Cardiac fibroblast (primary cell): ENCODE data around the gene RDH13.

Experiments
- DNase-seq, 2 donors: peaks; one replicate each; pipeline versions ENCODE4 v3.0.0 to v3.0.0-alpha.2; 2010; ENCODE audit warnings: low read depth in 2 of 2
- H3K4me3 ChIP-seq, 2 donors: replicated peaks in 1 of 2; 1 replicate in 1 of 2; 2 replicates in 1 of 2; pipeline ENCODE4 v1.5.1; 2011; ENCODE audit warnings: low read depth in 2 of 2, low read length in 2 of 2, mild to moderate bottlenecking in 2 of 2, moderate library complexity in 1 of 2
- TF ChIP-seq, protein P1 (sequence below): IDR thresholded peaks from one replicate; pipeline ENCODE4 v1.5.1; 2011; ENCODE audit warnings: low read depth, mild to moderate bottlenecking, low read length, inconsistent platforms

RDH13 gene

DNA sequence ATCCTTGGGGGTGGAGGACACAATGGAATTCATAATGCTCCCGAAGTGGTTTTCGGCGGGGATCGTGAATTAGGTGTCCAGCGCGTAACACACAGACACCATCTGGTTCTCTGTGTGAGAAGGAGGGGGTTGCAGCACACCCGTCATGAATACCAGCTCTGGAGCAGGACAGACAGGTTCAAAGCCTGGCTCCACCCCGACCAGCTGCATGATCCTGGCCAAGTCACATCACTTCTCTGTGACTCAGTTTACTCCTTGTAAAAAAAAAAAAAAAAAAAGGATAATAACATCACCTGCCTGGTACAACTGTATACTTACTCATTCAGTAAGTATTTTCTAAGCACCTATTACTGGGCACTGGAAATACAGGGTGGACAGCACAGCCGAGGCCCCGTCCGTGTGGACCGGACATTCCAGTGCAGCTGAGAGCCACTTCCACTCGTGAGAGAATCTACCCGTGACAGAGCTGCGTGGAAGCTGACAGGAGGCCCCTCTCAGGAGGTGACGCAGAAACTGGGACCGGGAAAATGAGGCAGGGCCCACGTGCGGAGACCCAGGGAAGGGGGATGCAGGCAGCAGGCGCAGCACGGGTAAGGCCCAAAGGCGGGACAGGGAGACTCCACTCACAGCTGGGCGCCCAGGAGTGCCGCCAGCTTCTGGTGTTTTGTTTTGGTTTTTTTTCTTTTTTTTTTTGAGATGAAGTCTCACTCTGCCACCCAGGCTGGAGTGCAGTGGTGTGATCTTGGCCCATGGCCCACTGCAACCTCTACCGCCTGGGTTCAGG is 12.0 kb downstream of the RDH13 start:
- DNase-seq: no peak
- no peak overlapping the region for H3K4me3 ChIP-seq
- TF ChIP-seq, protein P1, sequence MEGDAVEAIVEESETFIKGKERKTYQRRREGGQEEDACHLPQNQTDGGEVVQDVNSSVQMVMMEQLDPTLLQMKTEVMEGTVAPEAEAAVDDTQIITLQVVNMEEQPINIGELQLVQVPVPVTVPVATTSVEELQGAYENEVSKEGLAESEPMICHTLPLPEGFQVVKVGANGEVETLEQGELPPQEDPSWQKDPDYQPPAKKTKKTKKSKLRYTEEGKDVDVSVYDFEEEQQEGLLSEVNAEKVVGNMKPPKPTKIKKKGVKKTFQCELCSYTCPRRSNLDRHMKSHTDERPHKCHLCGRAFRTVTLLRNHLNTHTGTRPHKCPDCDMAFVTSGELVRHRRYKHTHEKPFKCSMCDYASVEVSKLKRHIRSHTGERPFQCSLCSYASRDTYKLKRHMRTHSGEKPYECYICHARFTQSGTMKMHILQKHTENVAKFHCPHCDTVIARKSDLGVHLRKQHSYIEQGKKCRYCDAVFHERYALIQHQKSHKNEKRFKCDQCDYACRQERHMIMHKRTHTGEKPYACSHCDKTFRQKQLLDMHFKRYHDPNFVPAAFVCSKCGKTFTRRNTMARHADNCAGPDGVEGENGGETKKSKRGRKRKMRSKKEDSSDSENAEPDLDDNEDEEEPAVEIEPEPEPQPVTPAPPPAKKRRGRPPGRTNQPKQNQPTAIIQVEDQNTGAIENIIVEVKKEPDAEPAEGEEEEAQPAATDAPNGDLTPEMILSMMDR: no peak

DNA sequence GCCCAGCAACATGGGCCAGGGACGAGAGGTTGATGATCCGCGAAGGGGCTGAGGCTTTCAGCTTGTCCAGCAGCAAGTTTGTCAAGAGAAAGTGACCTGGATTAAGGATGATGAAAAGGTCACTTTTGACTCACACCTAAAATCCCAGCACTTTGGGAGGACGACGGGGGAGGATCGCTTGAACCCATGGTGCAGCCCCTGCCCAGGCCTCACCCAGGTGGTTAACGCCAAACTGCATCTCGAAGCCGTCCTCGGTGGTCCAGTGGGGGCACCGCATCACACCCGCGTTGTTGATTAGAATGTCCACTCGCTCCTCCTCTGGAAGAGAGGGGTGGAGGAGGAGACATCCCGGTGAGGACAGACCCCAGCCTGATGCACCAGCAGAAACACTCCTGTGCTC is 14.5 kb downstream of the RDH13 start:
- no peak for DNase-seq
- no peak overlapping the region for H3K4me3 ChIP-seq
- TF ChIP-seq, protein P1: no peak

DNA sequence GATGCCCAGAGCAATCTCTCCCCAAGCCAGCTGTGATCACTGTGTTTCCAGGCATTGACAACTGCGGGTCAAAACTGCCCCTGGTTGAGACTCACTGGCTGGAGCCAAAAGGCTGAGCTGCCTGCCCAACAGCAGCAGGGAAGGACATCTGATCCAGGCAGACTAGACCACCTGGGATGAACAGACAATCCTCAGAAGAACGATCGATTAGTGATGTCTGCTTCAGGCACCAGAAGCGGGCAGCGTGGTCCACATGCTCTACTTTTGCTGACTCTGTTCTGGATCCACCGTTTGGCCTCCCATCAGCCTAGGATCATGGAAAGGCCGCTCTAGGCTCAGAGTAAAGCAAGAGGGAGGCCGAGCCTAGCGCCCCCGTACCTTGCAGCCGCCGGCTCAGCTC is 15.0 kb downstream of the RDH13 start:
- TF ChIP-seq, protein P1: no peak
- no peak overlapping the region for H3K4me3 ChIP-seq
- DNase-seq: no peak

DNA sequence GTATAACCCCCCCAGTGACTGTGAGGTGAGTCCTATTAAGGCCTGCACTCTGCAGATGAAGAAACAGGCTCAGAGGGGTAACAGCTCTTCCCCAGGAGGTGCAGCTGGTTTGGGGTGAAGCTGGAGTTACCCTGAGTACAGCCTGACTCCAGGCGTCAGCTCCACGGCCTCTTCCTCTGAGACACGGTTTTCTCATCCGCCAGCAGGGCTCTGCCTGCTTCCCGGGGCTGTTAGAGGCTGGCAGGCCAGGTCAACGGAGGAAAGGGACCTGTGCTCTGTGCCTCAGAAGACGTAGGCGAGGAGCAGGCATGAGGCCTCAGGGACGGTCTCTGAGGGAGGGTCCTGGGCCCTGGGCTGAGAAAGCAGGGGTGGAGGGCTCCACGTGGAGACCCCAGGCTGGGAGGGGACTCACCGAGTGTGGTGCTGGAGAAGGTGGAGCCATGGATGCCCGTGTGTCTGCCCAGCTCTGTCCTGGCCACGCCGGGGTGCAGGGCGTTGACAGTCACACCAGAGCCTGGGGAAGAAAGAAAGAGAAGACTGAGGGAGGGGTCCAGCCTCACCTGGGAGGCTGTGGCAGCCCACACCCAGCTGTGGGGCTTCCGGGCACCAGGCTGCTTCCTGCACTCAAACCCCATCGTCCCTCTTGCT is 15.8 kb downstream of the RDH13 start:
- no peak overlapping the region for H3K4me3 ChIP-seq
- DNase-seq: no peak
- TF ChIP-seq, protein P1: no peak

DNA sequence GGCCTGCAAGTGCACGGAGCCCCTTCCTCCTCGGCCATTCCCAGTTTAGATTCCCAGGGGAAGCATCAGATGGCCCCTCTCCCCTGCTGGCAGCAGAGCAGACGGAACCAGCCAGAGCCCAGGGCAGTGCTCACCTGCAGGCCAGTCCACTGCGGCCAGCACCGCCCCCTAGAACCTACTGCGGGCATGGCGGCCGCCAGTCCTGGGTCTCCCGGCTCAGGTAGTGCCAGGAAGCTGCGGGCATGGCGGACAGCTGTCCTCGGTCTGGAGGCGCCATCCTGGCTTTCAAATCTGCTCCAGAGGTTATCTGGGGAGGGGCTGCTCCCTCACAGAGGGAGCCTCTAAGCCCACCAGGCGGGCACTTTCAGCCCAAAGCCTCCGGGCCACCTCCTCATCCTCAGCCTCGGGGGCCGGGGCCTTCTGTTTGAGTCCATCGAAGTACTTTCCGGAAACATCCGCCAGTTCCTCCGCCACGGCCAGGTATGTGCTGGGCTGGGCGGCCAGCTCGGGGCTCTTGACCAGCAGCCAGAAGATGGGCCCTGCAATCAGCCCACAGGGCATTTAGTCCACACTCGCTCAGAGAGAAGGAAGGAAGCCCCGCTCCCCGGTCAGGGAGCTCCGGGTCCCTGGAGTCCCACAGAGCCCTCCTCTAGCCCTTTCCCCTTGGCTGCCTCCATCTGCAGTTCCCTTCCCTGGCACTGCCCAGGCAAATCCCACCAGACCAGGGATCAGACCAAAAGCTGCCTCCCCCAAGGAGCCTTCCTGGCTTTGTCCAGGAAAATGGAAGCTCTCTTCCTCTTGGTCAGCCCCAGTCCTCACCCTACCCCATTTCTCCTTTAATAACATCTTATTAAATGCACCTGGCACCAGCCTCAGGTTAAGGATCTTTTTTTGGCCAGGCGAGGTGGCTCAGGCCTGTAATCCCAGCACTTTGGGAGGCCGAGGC is 17.9 kb downstream of the RDH13 start:
- H3K4me3 ChIP-seq: no peak overlapping the region
- TF ChIP-seq, protein P1: no peak

DNA sequence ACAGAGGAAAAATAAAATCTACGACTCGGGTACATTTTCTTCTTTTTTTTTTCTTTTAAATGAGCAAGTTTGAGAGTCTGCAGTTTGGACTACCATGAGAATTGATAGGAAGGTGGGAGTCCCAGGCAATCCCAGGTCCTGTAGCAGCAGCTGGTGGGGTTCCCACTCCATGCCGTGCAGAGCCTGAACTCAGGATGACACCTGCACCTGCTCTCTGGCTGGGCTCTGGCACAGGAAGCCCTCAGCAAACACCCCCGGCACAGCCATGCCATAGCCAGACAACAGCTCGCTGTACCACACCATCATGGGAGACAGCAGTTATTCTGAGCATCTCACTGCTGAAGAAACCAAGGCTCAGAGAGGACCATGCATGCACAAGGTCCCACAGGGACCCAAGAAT is 18.7 kb downstream of the RDH13 start:
- TF ChIP-seq, protein P1: no peak
- H3K4me3 ChIP-seq: no peak overlapping the region
- DNase-seq: no peak

More for the DNA sequence above, 17.9 kb downstream of the RDH13 start:
- no peak for DNase-seq
